Adrenal gland (tissue), 12 donors: ENCODE results near the gene UGCG. TPM values are rescaled to one million over a fixed set of nuclear protein-coding genes. Genes with fewer than 3 reads are reported as not detected.

Experiments used
- DNase-seq, 7 donors: peaks; one replicate each; pipeline ENCODE4 v3.0.0-alpha.2; 2019 to 2020
- H3K27ac ChIP-seq, 5 donors: fragments of 200-600 bp; sonication (generic) in 4 of 5; 1 replicate in 3 of 5; 2 replicates in 2 of 5; pipeline versions ENCODE4 v1.5.1 to v1.8.0; 2016 to 2020; ENCODE audit warnings: mild to moderate bottlenecking in 1 of 5
- H3K27me3 ChIP-seq: fragments of 200-600 bp; 2 replicates; pipeline ENCODE4 v1.8.0; 2021
- H3K36me3 ChIP-seq, 2 donors: fragments of 200-600 bp; replicated peaks in 1 of 2; 1 replicate in 1 of 2; 2 replicates in 1 of 2; pipeline versions ENCODE4 v1.5.1 to v1.8.0; 2018 to 2022
- H3K4me1 ChIP-seq, 2 donors: fragments of 200-600 bp; replicated peaks in 1 of 2; 1 replicate in 1 of 2; 2 replicates in 1 of 2; pipeline versions ENCODE4 v1.5.1 to v1.8.0; 2018 to 2021
- H3K4me3 ChIP-seq, 4 donors: fragments of 200-600 bp; sonication (generic) in 3 of 4; one replicate each; pipeline ENCODE4 v1.5.1; 2016 to 2018
- H3K9me3 ChIP-seq, 3 donors: fragments of 200-600 bp; sonication (generic) in 1 of 3; replicated peaks in 1 of 3; 1 replicate in 2 of 3; 2 replicates in 1 of 3; pipeline versions ENCODE4 v1.5.1 to v1.8.0; 2016 to 2021
- POLR2A ChIP-seq, 2 donors: fragments of 450-650 bp; IDR thresholded peaks; one replicate each; pipeline ENCODE4 v1.6.1; 2017; ENCODE audit warnings: antibody characterized with exemption in 2 of 2, mild to moderate bottlenecking in 2 of 2, moderate library complexity in 1 of 2
- WGBS, 4 donors: extraction: QIAGEN DNeasy Blood & Tissue Kit in 2 of 4; methylation state at CpG; one replicate each; pipeline versions ENCODE4 v1.1.5 to v1.1.7; 2013 to 2017; 5-methylcytosine and 5-hydroxymethylcytosine counted together
- intact Hi-C, 2 donors: fragments of 100-400 bp; cut with DNase I; formaldehyde crosslinking; loops; one replicate each; pipeline versions ENCODE4 v1.14.1 to v1.15.0; 2022 to 2023
- microRNA-seq, 3 donors: library from miRNA; unstranded; fragments of <30 nt; microRNA quantifications; one replicate each; pipeline ENCODE4, GENCODE V29; 2017 to 2020
- polyA plus RNA-seq, 3 donors: library from polyadenylated mRNA; stranded (reverse); fragments of 200-250 nt in 2 of 3; fragments of 350-450 nt in 1 of 3; fragmentation: Illumina TruSeq in 1 of 3; extraction: RNeasy Lipid Tissue Mini Kit (QIAGEN cat#74804) in 1 of 3; gene quantifications; one replicate each; pipeline ENCODE4 v1.2.3, GENCODE V29; 2013 to 2014
- small RNA-seq, 2 donors: library from RNA; depleted of rRNA; stranded (forward); fragments of <200 nt; gene quantifications; one replicate each; pipeline ENCODE3, GENCODE V24; 2016
- total RNA-seq, 9 donors: library from RNA; depleted of rRNA in 4 of 9; stranded (reverse); fragments of >200 nt in 4 of 9; fragments of 120-200 nt in 1 of 9; fragmentation: NEBNext Ultra II Directional in 1 of 9; extraction: Animal tissue kit (Norgen Biotek cat#: 25700) in 1 of 9; gene quantifications; one replicate each; pipeline versions ENCODE4 v1.1.0 to v1.2.4, GENCODE V29; 2013 to 2023
- TF ChIP-seq, protein P1 (sequence below), 6 experiments: fragments of 450-650 bp in 4 of 6; fragments of 200-600 bp in 2 of 6; sonication (generic) in 1 of 6; IDR thresholded peaks; 1 replicate in 5 of 6; 2 replicates in 1 of 6; pipeline versions ENCODE4 v1.5.1 to v1.8.0; 2016 to 2021; ENCODE audit warnings: antibody characterized with exemption in 6 of 6, mild to moderate bottlenecking in 2 of 6, moderate library complexity in 1 of 6
- donor health status: healthy with polysubstance abuse.
- donor health status: Bipolar disorder and iron deficiency.
- donor health status: DM: yes; HTN: yes; CAD: no.
- donor health status: DM: no; HTN: no; CAD: no.
- donor health status: DM: no; HTN: no; CAD: no.
- donor health status: DM: yes; HTN: yes; CAD: no.

UGCG gene
- total and polyA plus RNA-seq, 12 donors: 41.4 to 139 (median 84.0) TPM

DNA sequence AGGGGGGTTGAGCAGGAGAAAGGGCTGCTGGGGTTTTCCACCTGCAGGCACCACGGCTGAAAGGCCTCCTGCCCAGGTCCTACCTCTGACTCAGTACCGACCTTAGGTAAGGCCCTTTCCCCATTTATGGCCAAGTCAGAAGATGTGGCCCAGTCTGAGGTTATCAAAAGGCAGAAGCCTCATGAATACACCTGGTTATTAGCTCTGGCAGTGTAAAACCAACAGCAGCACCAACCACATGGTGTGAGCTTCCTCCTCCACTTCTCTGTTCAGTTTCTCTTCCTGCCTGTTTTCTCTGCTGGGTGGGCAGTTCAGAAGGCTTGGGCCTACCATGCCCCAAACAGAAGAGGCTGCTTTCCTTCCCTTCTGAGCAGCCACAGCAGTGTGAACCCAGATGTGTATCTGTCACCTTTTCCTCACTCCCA, 86.9 kb downstream of the UGCG start:
- Histone ChIP-seq H3K4me1 (no peaks in the 10 kb centered on the region), H3K4me3 (no peak overlapping the region), H3K27me3 (no peaks in the 10 kb centered on the region), H3K36me3 (no peaks in the 10 kb centered on the region), H3K9me3 (no peaks in the 10 kb centered on the region), H3K27ac (no peak overlapping the region)
- no peak for TF ChIP-seq POLR2A (IDR thresholded peaks at IDR 0.05)
- TF ChIP-seq, protein P1, sequence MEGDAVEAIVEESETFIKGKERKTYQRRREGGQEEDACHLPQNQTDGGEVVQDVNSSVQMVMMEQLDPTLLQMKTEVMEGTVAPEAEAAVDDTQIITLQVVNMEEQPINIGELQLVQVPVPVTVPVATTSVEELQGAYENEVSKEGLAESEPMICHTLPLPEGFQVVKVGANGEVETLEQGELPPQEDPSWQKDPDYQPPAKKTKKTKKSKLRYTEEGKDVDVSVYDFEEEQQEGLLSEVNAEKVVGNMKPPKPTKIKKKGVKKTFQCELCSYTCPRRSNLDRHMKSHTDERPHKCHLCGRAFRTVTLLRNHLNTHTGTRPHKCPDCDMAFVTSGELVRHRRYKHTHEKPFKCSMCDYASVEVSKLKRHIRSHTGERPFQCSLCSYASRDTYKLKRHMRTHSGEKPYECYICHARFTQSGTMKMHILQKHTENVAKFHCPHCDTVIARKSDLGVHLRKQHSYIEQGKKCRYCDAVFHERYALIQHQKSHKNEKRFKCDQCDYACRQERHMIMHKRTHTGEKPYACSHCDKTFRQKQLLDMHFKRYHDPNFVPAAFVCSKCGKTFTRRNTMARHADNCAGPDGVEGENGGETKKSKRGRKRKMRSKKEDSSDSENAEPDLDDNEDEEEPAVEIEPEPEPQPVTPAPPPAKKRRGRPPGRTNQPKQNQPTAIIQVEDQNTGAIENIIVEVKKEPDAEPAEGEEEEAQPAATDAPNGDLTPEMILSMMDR (IDR thresholded peaks at IDR 0.05): no peak
- no peak for DNase-seq
- intact Hi-C loops: no loop called here
- 68 to 85% (median 79%) methylated on average over 2 of the region's 2 CpGs for WGBS, 4 donors

GRCh38 chr9:111984086-111984802, 87.6 kb downstream of the UGCG start:
- Histone ChIP-seq H3K4me1 (no peaks in the 10 kb centered on the region), H3K27me3 (no peaks in the 10 kb centered on the region), H3K27ac (no peak overlapping the region), H3K9me3 (no peaks in the 10 kb centered on the region), H3K4me3 (no peak overlapping the region), H3K36me3 (no peaks in the 10 kb centered on the region)
- intact Hi-C loops: no loop called here
- 87 to 91% (median 88%) methylated on average over 5 of the region's 5 CpGs for WGBS, 4 donors
- DNase-seq: peak in 1 of 7 donors; percentile 28
- no peak for TF ChIP-seq POLR2A (IDR thresholded peaks at IDR 0.05)
- TF ChIP-seq, protein P1 (IDR thresholded peaks at IDR 0.05): no peak

Small RNA genes lying within 50 kb of the gene (microRNA-seq; reads per million reads assigned to microRNA genes)
- 0 to 0.89 (median 0.38) reads per million in 3 donors for gene MIR4668

Small RNA genes lying within 50 kb of the gene (small RNA-seq; reads per million reads assigned to genes)
- 0 reads per million in 2 donors for gene MIR4668

Other genes with a start within 250 kb of the UGCG start
- gene GNG10, start 235.2 kb upstream of the UGCG start, total RNA-seq: 100 to 1,000 TPM in 1 of 9 donors, 10 to 100 TPM in 8; 23.6 to 127 (median 57.6) TPM
- 10 to 100 TPM; 37.2 to 69.5 (median 53.4) TPM for gene GNG10, start 235.2 kb upstream of the UGCG start, polyA plus RNA-seq
- gene SHOC1, start 101.9 kb upstream of the UGCG start, total RNA-seq: 1 to 10 TPM in 7 of 9 donors, under 1 TPM in 2; 0.11 to 8.2 (median 3.4) TPM
- 1 to 10 TPM in 2 of 3 donors, under 1 TPM in 1; 0.57 to 4.8 (median 3.0) TPM for gene SHOC1, start 101.9 kb upstream of the UGCG start, polyA plus RNA-seq